ENCODE data around the gene SLU7. TPM values are rescaled to one million over a fixed set of nuclear protein-coding genes. Genes with fewer than 3 reads are reported as not detected.

SLU7 gene
- total RNA-seq, 4 donors from 2014 or later = 65.6 to 125 (median 87.5) TPM

GRCh38 chr5:160356550-160357347 lies 62.1 kb downstream of the SLU7 start:
- TF ChIP-seq POLR2A (IDR thresholded peaks at IDR 0.05) = no peak
- TF ChIP-seq, protein P1, sequence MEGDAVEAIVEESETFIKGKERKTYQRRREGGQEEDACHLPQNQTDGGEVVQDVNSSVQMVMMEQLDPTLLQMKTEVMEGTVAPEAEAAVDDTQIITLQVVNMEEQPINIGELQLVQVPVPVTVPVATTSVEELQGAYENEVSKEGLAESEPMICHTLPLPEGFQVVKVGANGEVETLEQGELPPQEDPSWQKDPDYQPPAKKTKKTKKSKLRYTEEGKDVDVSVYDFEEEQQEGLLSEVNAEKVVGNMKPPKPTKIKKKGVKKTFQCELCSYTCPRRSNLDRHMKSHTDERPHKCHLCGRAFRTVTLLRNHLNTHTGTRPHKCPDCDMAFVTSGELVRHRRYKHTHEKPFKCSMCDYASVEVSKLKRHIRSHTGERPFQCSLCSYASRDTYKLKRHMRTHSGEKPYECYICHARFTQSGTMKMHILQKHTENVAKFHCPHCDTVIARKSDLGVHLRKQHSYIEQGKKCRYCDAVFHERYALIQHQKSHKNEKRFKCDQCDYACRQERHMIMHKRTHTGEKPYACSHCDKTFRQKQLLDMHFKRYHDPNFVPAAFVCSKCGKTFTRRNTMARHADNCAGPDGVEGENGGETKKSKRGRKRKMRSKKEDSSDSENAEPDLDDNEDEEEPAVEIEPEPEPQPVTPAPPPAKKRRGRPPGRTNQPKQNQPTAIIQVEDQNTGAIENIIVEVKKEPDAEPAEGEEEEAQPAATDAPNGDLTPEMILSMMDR (IDR thresholded peaks at IDR 0.05) = no peak
- H3K4me3 ChIP-seq (ENCODE audit: low read depth, poor library complexity, severe bottlenecking) = no peak overlapping the region
- DNase-seq (ENCODE audit: low spot score in 2 of 2) = no peak
- 76 to 84% methylated on average over 7 of the region's 7 CpGs for WGBS, 2 donors
- intact Hi-C loops (cut with DNase I; ENCODE audit: low total_unique reads) = no loop called here

- 97% methylated on average over 14 of the region's 14 CpGs for WGBS, 2 donors
- no peak for TF ChIP-seq POLR2A (IDR thresholded peaks at IDR 0.05)
- TF ChIP-seq, protein P1 (IDR thresholded peaks at IDR 0.05) = no peak
- intact Hi-C loops (cut with DNase I; ENCODE audit: low total_unique reads) = no loop called here
- DNase-seq (ENCODE audit: low spot score in 2 of 2) = no peak
- no peak overlapping the region for H3K4me3 ChIP-seq (ENCODE audit: low read depth, poor library complexity, severe bottlenecking)
These were observed 64.2 kb downstream of the SLU7 start for GRCh38 chr5:160354666-160355065.

- no peak overlapping the region for H3K4me3 ChIP-seq (ENCODE audit: low read depth, poor library complexity, severe bottlenecking)
- no peak for DNase-seq (ENCODE audit: low spot score in 2 of 2)
- intact Hi-C loops (cut with DNase I; ENCODE audit: low total_unique reads) = no loop called here
- TF ChIP-seq, protein P1 (IDR thresholded peaks at IDR 0.05) = no peak
- no peak for TF ChIP-seq POLR2A (IDR thresholded peaks at IDR 0.05)
- WGBS, 2 donors = 76 to 84% methylated on average over 8 of the region's 8 CpGs
These were observed 65.5 kb downstream of the SLU7 start for GRCh38 chr5:160353379-160353778.

GRCh38 chr5:160352308-160352707 lies 66.6 kb downstream of the SLU7 start:
- intact Hi-C loops (cut with DNase I; ENCODE audit: low total_unique reads) = no loop called here
- 88 to 89% methylated on average over 4 of the region's 4 CpGs for WGBS, 2 donors
- TF ChIP-seq, protein P1 (IDR thresholded peaks at IDR 0.05) = no peak
- TF ChIP-seq POLR2A (IDR thresholded peaks at IDR 0.05) = no peak

More at GRCh38 chr5:160352308-160352707, 66.6 kb downstream of the SLU7 start:
- no peak for DNase-seq (ENCODE audit: low spot score in 2 of 2)
- no peak overlapping the region for H3K4me3 ChIP-seq (ENCODE audit: low read depth, poor library complexity, severe bottlenecking)

Other genes starting within 250 kb of the SLU7 start
- gene FABP6, start 189.6 kb downstream of the SLU7 start, total RNA-seq = 1 to 10 TPM in 1 of 4 donors, not detected in 3; 1.0 TPM
- under 1 TPM; 0.08 to 0.34 (median 0.22) TPM for gene CCNJL, start 106.5 kb downstream of the SLU7 start, total RNA-seq
- under 1 TPM in 2 of 4 donors, not detected in 2; 0.59 to 0.65 TPM for gene C1QTNF2, start 48.5 kb downstream of the SLU7 start, total RNA-seq
- 1 to 10 TPM; 1.3 to 3.2 (median 2.3) TPM for gene FAM200C, start 19.0 kb downstream of the SLU7 start, total RNA-seq
- 10 to 100 TPM; 31.5 to 46.3 (median 43.0) TPM for gene PTTG1, start 2.8 kb upstream of the SLU7 start, total RNA-seq